GM08714 (cell line): ENCODE data around the gene PLRG1.
A peak's percentile ranks its signal among the peaks of the same experiment; 100 is the strongest.
"Not testable (repeated sequence)": the region's sequence is repeated elsewhere in the genome, so short reads cannot be mapped to it uniquely, and the experiment has no call there.

Source experiments
- H3K4me3 ChIP-seq: fragments of 200-500 bp; sonication (Bioruptor generic); 2 replicates; pipeline ENCODE4 v1.5.1; 2014; ENCODE audit warnings: mild to moderate bottlenecking, low read length, inconsistent platforms
- ZNF274 ChIP-seq: IDR thresholded peaks from 2 replicates; pipeline ENCODE4 v1.6.1; 2012; ENCODE audit warnings: mild to moderate bottlenecking, low read depth, low read length

PLRG1 gene

GRCh38 chr4:154549894-154550790 is at the start of gene PLRG1:
PLRG1 (minus strand) TSS chr4:154550400; CDS start chr4:154550308, 92 bp downstream.
- TF ChIP-seq ZNF274: no peak
- H3K4me3 ChIP-seq: peak within 1 kb of the TSS; percentile 88

- H3K4me3 ChIP-seq: no peak overlapping the region
- no peak for TF ChIP-seq ZNF274
These were observed 47.9 kb upstream of the PLRG1 start for GRCh38 chr4:154597798-154598774.

- not testable (repeated sequence) for H3K4me3 ChIP-seq
These were observed 47.1 kb upstream of the PLRG1 start for GRCh38 chr4:154597281-154597680.

GRCh38 chr4:154595807-154596206 is 45.6 kb upstream of the PLRG1 start:
- no peak for TF ChIP-seq ZNF274
- no peak overlapping the region for H3K4me3 ChIP-seq

GRCh38 chr4:154594343-154594742 is 44.1 kb upstream of the PLRG1 start:
- not testable (repeated sequence) for H3K4me3 ChIP-seq

GRCh38 chr4:154593868-154594267 is 43.7 kb upstream of the PLRG1 start:
- H3K4me3 ChIP-seq: no peak overlapping the region
- no peak for TF ChIP-seq ZNF274

- TF ChIP-seq ZNF274: no peak
- H3K4me3 ChIP-seq: no peak overlapping the region
These were observed 41.7 kb upstream of the PLRG1 start for GRCh38 chr4:154591890-154592289.

GRCh38 chr4:154590329-154591006 is 40.3 kb upstream of the PLRG1 start, which contains the start of gene FGA:
FGA (minus strand) TSS chr4:154590742; CDS start chr4:154590687, 55 bp downstream.
- no peak for TF ChIP-seq ZNF274
- no peak within 1 kb of the TSS for H3K4me3 ChIP-seq

- no peak overlapping the region for H3K4me3 ChIP-seq
- no peak for TF ChIP-seq ZNF274
These were observed 39.3 kb upstream of the PLRG1 start for GRCh38 chr4:154589296-154590197.

- no peak overlapping the region for H3K4me3 ChIP-seq
These were observed 38.0 kb upstream of the PLRG1 start for GRCh38 chr4:154588198-154588597.

GRCh38 chr4:154586296-154587033 is 36.3 kb upstream of the PLRG1 start:
- no peak overlapping the region for H3K4me3 ChIP-seq
- TF ChIP-seq ZNF274: no peak

More at GRCh38 chr4:154588198-154588597, 38.0 kb upstream of the PLRG1 start:
- no peak for TF ChIP-seq ZNF274

- TF ChIP-seq ZNF274: no peak
- H3K4me3 ChIP-seq: no peak overlapping the region
These were observed 35.3 kb upstream of the PLRG1 start for GRCh38 chr4:154585369-154586018.

- no peak for TF ChIP-seq ZNF274
These were observed 34.1 kb upstream of the PLRG1 start for GRCh38 chr4:154584259-154584658.

More at GRCh38 chr4:154584259-154584658, 34.1 kb upstream of the PLRG1 start:
- no peak overlapping the region for H3K4me3 ChIP-seq
